H1 (cell line): ENCODE results near the gene DAAM1. TPM values are rescaled to one million over a fixed set of nuclear protein-coding genes. Genes with fewer than 3 reads are reported as not detected.

Experiments
- CTCF ChIA-PET: fragments of 300-600 bp; sonication (Branson Sonifier 250); formaldehyde crosslinking; loops from one replicate; lab custom pipeline; 2021; ENCODE audit not compliant: partially characterized antibody; lab: Charles Lee
- POLR2A ChIA-PET: fragments of 300-600 bp; sonication (Branson Sonifier 250); formaldehyde crosslinking; loops from one replicate; lab custom pipeline; 2021; ENCODE audit warnings: inconsistent platforms; ENCODE audit not compliant: partially characterized antibody; lab: Charles Lee
- DNase-seq, 2 experiments: peaks; one replicate each; pipeline versions ENCODE4 v3.0.0 to v3.0.0-alpha.2; 2010 to 2022; ENCODE audit warnings: low spot score in 2 of 2, low read depth in 1 of 2, mixed read lengths in 1 of 2
- FAIRE-seq: peaks from 2 replicates; lab custom pipeline; 2011; peaks lifted over from hg19 to GRCh38; lab: Jason Lieb, UNC
- H2AFZ ChIP-seq: 2 replicates; pipeline ENCODE4 v1.8.1; 2012; ENCODE audit warnings: low read length, inconsistent platforms
- H2AK5ac ChIP-seq: 2 replicates; pipeline ENCODE4 v1.6.1; 2013; ENCODE audit warnings: low read depth, low read length
- H2BK120ac ChIP-seq: replicated peaks from 2 replicates; pipeline ENCODE3; 2013; ENCODE audit warnings: low read depth, low read length, inconsistent platforms
- H2BK12ac ChIP-seq: 2 replicates; pipeline ENCODE4 v1.6.1; 2013; ENCODE audit warnings: low read depth, low read length
- H2BK15ac ChIP-seq: 2 replicates; pipeline ENCODE4 v1.6.1; 2013; ENCODE audit warnings: low read length
- H2BK20ac ChIP-seq: 2 replicates; pipeline ENCODE4 v1.6.1; 2013; ENCODE audit warnings: low read length
- H2BK5ac ChIP-seq: 2 replicates; pipeline ENCODE4 v1.6.1; 2013; ENCODE audit warnings: low read depth, low read length
- H3K14ac ChIP-seq: 2 replicates; pipeline ENCODE4 v1.6.1; 2013; ENCODE audit warnings: inconsistent platforms; ENCODE audit not compliant: insufficient read length
- H3K18ac ChIP-seq: 2 replicates; pipeline ENCODE4 v1.6.1; 2013; ENCODE audit warnings: low read length; ENCODE audit errors: extremely low read depth
- H3K23ac ChIP-seq: 2 replicates; pipeline ENCODE4 v1.6.1; 2013; ENCODE audit warnings: inconsistent platforms; ENCODE audit not compliant: insufficient read length
- H3K23me2 ChIP-seq: 2 replicates; pipeline ENCODE4 v1.6.1; 2013; ENCODE audit warnings: low read depth, low read length
- H3K27ac ChIP-seq: 2 replicates; pipeline ENCODE4 v1.6.1; 2011; ENCODE audit warnings: low read depth, low read length, inconsistent platforms
- H3K27me3 ChIP-seq, 4 experiments: replicated peaks in 1 of 4; 1 replicate in 1 of 4; 2 replicates in 3 of 4; pipeline versions ENCODE4 v1.6.1 to v1.8.1; 2011 to 2013; ENCODE audit warnings: low read length in 3 of 4, mild to moderate bottlenecking in 3 of 4, inconsistent platforms in 2 of 4, mixed read lengths in 2 of 4, moderate library complexity in 1 of 4; ENCODE audit not compliant: control insufficient read depth in 3 of 4, insufficient read depth in 3 of 4; ENCODE audit errors: extremely low read depth in 1 of 4
- H3K36me3 ChIP-seq, 4 experiments: 2 replicates each; pipeline versions ENCODE4 v1.6.1 to v1.8.1; 2011 to 2013; ENCODE audit warnings: mild to moderate bottlenecking in 4 of 4, low read length in 3 of 4, moderate library complexity in 2 of 4, control low read depth in 1 of 4, inconsistent platforms in 1 of 4; ENCODE audit not compliant: insufficient read depth in 4 of 4, control insufficient read depth in 2 of 4
- H3K4ac ChIP-seq: replicated peaks from 2 replicates; pipeline ENCODE3; 2013; ENCODE audit warnings: low read length, low read depth, mixed read lengths, inconsistent platforms; ENCODE audit not compliant: insufficient read length
- H3K4me1 ChIP-seq, 4 experiments: replicated peaks in 1 of 4; 1 replicate in 1 of 4; 2 replicates in 3 of 4; pipeline versions ENCODE4 v1.6.1 to v1.8.1; 2011 to 2013; ENCODE audit warnings: low read length in 3 of 4, inconsistent platforms in 2 of 4, mixed read lengths in 1 of 4; ENCODE audit not compliant: insufficient read depth in 4 of 4, control insufficient read depth in 3 of 4
- H3K4me2 ChIP-seq, 2 experiments: 2 replicates each; pipeline versions ENCODE4 v1.6.1 to v1.8.1; 2011 to 2013; ENCODE audit warnings: low read depth in 2 of 2, low read length in 2 of 2, control low read depth in 1 of 2, inconsistent platforms in 1 of 2, mild to moderate bottlenecking in 1 of 2; ENCODE audit not compliant: insufficient read depth in 1 of 2
- H3K4me3 ChIP-seq, 4 experiments: fragments of 200-600, 300-600 bp in 1 of 4; sonication (generic), shearing (Covaris generic), sonication (Bioruptor Twin) in 1 of 4; 2 replicates each; pipeline versions ENCODE4 v1.5.1 to v1.8.1; 2011 to 2016; ENCODE audit warnings: low read length in 4 of 4, low read depth in 3 of 4, control low read depth in 2 of 4, inconsistent platforms in 2 of 4, mild to moderate bottlenecking in 2 of 4, mixed read lengths in 1 of 4, moderate library complexity in 1 of 4; ENCODE audit not compliant: insufficient read depth in 2 of 4; ENCODE audit errors: extremely low read depth in 1 of 4
- H3K56ac ChIP-seq: replicated peaks from 2 replicates; pipeline ENCODE3; 2013; ENCODE audit warnings: low read depth, mild to moderate bottlenecking, mixed read lengths, low read length, inconsistent platforms; ENCODE audit not compliant: insufficient read length
- H3K79me1 ChIP-seq: 2 replicates; pipeline ENCODE4 v1.6.1; 2013; ENCODE audit warnings: low read depth, low read length, control low read depth
- H3K79me2 ChIP-seq, 2 experiments: 2 replicates each; pipeline versions ENCODE4 v1.6.1 to v1.8.1; 2012 to 2013; ENCODE audit warnings: low read length in 2 of 2, mild to moderate bottlenecking in 2 of 2, inconsistent platforms in 1 of 2; ENCODE audit not compliant: insufficient read depth in 2 of 2, control insufficient read depth in 1 of 2
- H3K9ac ChIP-seq, 4 experiments: replicated peaks in 1 of 4; 1 replicate in 1 of 4; 2 replicates in 3 of 4; pipeline versions ENCODE4 v1.6.1 to v1.8.1; 2011 to 2013; ENCODE audit warnings: low read depth in 3 of 4, low read length in 3 of 4, control low read depth in 2 of 4, mild to moderate bottlenecking in 2 of 4, moderate library complexity in 2 of 4, inconsistent platforms in 1 of 4; ENCODE audit errors: extremely low read depth in 1 of 4
- H3K9me3 ChIP-seq, 2 experiments: 2 replicates each; pipeline versions ENCODE4 v1.6.1 to v1.8.1; 2012 to 2013; ENCODE audit warnings: mild to moderate bottlenecking in 2 of 2, moderate library complexity in 2 of 2, control low read depth in 1 of 2, inconsistent platforms in 1 of 2, low read depth in 1 of 2, low read length in 1 of 2, mixed read lengths in 1 of 2; ENCODE audit not compliant: insufficient read depth in 2 of 2
- H4K20me1 ChIP-seq, 2 experiments: replicated peaks in 1 of 2; 2 replicates each; pipeline versions ENCODE3 to v1.8.1; 2011 to 2013; ENCODE audit warnings: inconsistent platforms in 2 of 2, low read length in 2 of 2, mild to moderate bottlenecking in 1 of 2; ENCODE audit not compliant: insufficient read depth in 2 of 2, control insufficient read depth in 1 of 2
- H4K5ac ChIP-seq: 2 replicates; pipeline ENCODE4 v1.6.1; 2013; ENCODE audit warnings: low read length, low read depth, mixed read lengths, inconsistent platforms; ENCODE audit not compliant: insufficient read length
- H4K8ac ChIP-seq: 2 replicates; pipeline ENCODE4 v1.8.0; 2013; ENCODE audit warnings: mild to moderate bottlenecking, moderate library complexity, low read length, inconsistent platforms; ENCODE audit not compliant: insufficient read depth; ENCODE audit errors: extremely low read depth
- H4K91ac ChIP-seq: replicated peaks from 2 replicates; pipeline ENCODE3; 2013; ENCODE audit warnings: low read length, mixed read lengths, inconsistent platforms; ENCODE audit not compliant: insufficient read length
- CTCF ChIP-seq, 3 experiments: IDR thresholded peaks; 1 replicate in 2 of 3; 2 replicates in 1 of 3; pipeline versions ENCODE4 v1.5.1 to v1.6.1; 2011; ENCODE audit warnings: low read length in 3 of 3, mild to moderate bottlenecking in 3 of 3, inconsistent platforms in 2 of 3, low read depth in 1 of 3, moderate library complexity in 1 of 3; ENCODE audit not compliant: insufficient read depth in 1 of 3; ENCODE audit errors: control extremely low read depth in 1 of 3
- SIRT6 ChIP-seq: IDR thresholded peaks from one replicate; pipeline ENCODE4 v1.7.1; 2012; ENCODE audit warnings: low read length, inconsistent platforms
- TBP ChIP-seq: IDR thresholded peaks from 2 replicates; pipeline ENCODE4 v1.6.1; 2011; ENCODE audit warnings: low read depth, low read length, improper control_type of control experiment
- TEAD4 ChIP-seq: IDR thresholded peaks from 2 replicates; pipeline ENCODE4 v1.6.1; 2012; ENCODE audit warnings: low read depth, low read length, inconsistent platforms, mixed read lengths
- ZNF274 ChIP-seq: IDR thresholded peaks from 2 replicates; pipeline ENCODE4 v1.7.0; 2012; ENCODE audit warnings: low read length, borderline replicate concordance; ENCODE audit errors: extremely low read depth
- WGBS, 2 experiments: shearing (Covaris generic) in 1 of 2; methylation state at CpG; one replicate each; pipeline versions ENCODE4 v1.1.6 to v1.1.7; 2013 to 2015; ENCODE audit warnings: low lambda C conversion rate in 2 of 2, mixed read lengths in 2 of 2, inconsistent platforms in 1 of 2, low coverage in 1 of 2, missing lambda C conversion rate in 1 of 2; ENCODE audit not compliant: insufficient replicate concordance in 2 of 2, insufficient coverage in 1 of 2, insufficient read length in 1 of 2; ENCODE audit errors: extremely low coverage in 1 of 2, missing lambda C conversion rate in 1 of 2; 5-methylcytosine and 5-hydroxymethylcytosine counted together
- polyA plus RNA-seq, 7 experiments: library from polyadenylated mRNA; depleted of rRNA in 3 of 7; stranded (reverse) in 5 of 7; unstranded in 2 of 7; fragments of >200 nt in 5 of 7; fragments of 200-250 nt in 2 of 7; gene quantifications; 1 replicate in 5 of 7; 2 replicates in 1 of 7; 4 replicates in 1 of 7; pipeline versions ENCODE4 v1.2.1 to v1.2.3, GENCODE V29; 2011 to 2013; ENCODE audit warnings: missing spikeins in 2 of 7, mixed read lengths in 2 of 7
- total RNA-seq: library from RNA; stranded (reverse); fragmentation: NEBNext Ultra II Directional; extraction: Animal tissue kit (Norgen Biotek cat#: 25700); gene quantifications from 2 replicates; pipeline ENCODE4 v1.2.1, GENCODE V29; 2021

DAAM1 gene
- total and polyA plus RNA-seq, 2 of the 8 experiments (the other 6 are each of a cell fraction or from before 2014, with no cell fraction given) = 5.0 to 44.9 TPM

- no peak overlapping the region for H2AFZ ChIP-seq
- H3K4me3 ChIP-seq = no peak overlapping the region
- ChIA-PET POLR2A (no interaction called here), CTCF (interaction anchor here (1.7 kb wide), 1 partner anchor 10 kb away, joined by 6 read pairs; no protein-coding TSS in a partner anchor)
- no peaks in the 10 kb centered on the region for H3K23me2 ChIP-seq
- no peak for DNase-seq
- H3K9me3 ChIP-seq = no peaks in the 10 kb centered on the region
- H3K23ac ChIP-seq = no peak overlapping the region
- no peak overlapping the region for H2BK120ac ChIP-seq
- no peak overlapping the region for H2BK15ac ChIP-seq
- H3K9ac ChIP-seq = no peak overlapping the region
- H3K79me1 ChIP-seq = no peaks in the 10 kb centered on the region
- H3K18ac ChIP-seq = no peak overlapping the region
- no peak overlapping the region for H2BK12ac ChIP-seq
- FAIRE-seq = no peak
- no peak overlapping the region for H3K27ac ChIP-seq
- H2BK20ac ChIP-seq = no peak overlapping the region
- H4K5ac ChIP-seq = no peak overlapping the region
- no peaks in the 10 kb centered on the region for H4K20me1 ChIP-seq
- H2BK5ac ChIP-seq = no peak overlapping the region
- H3K4me2 ChIP-seq = no peak overlapping the region
- no peaks in the 10 kb centered on the region for H3K36me3 ChIP-seq
- no peak overlapping the region for H2AK5ac ChIP-seq
- WGBS, 2 experiments = 97% methylated on average over 3 of the region's 3 CpGs; no CpG with 5 or more reads in 1 of the 2 experiments
- no peaks in the 10 kb centered on the region for H3K4me1 ChIP-seq
- no peaks in the 10 kb centered on the region for H3K27me3 ChIP-seq
- H3K79me2 ChIP-seq = no peaks in the 10 kb centered on the region
- TF ChIP-seq TBP = no peak
- TF ChIP-seq ZNF274 = no peak
- TF ChIP-seq SIRT6 = no peak
- no peak for TF ChIP-seq CTCF (IDR thresholded peaks at IDR 0.05; ENCODE audit: control extremely low read depth in 1 of 3, insufficient read depth in 1 of 3, low read depth in 1 of 3, low read length in 3 of 3)
- no peak for TF ChIP-seq TEAD4
- TF ChIP-seq, all 59 proteins: peak for 0
- no peak overlapping the region for H4K8ac ChIP-seq
- no peak overlapping the region for H3K56ac ChIP-seq
- H3K14ac ChIP-seq = no peak overlapping the region
- no peak overlapping the region for H3K4ac ChIP-seq
- no peak overlapping the region for H4K91ac ChIP-seq
Measured at GRCh38 chr14:59377491-59377890, 189.0 kb downstream of the DAAM1 start.
